Cerebellar nuclear complex (tissue), 1 donor: Measurements from ENCODE around the gene FCGBP.
"Not testable (repeated sequence)": the region's sequence is repeated elsewhere in the genome, so short reads cannot be mapped to it uniquely, and the experiment has no call there.

Experiments
- DNase-seq, 2 experiments: peaks; one replicate each; lab custom pipeline; 2025; lab: John Stamatoyannopoulos, UW

FCGBP gene

GRCh38 chr19:39917561-39918182 is 16.8 kb downstream of the FCGBP start:
- DNase-seq, result no peak

DNA sequence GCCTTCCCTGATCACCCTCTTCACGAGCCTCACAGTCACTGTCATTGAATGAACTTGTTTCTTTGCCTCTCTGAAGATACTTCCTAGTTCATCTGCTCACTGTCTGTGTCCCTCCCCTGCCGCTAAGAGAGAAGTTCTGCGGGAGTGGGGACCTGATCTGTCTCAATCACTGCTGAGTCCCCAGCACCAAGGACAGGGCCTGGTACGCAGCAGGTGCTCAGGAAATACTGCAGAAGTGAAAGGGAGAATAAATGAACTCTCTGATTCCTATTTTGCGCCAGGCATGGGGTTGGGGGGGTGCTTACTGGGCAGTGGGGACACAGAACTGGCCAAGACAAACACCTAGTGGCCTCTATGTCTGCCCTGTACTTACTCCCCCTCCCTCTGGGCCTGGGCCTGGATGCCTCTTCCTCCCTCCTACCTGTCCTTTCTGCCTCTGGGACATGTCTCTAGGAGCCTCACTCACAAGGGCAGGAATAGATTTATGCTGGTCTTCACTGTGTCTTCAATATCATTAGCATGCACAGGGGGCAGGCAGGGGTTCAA is 17.5 kb downstream of the FCGBP start:
- no peak for DNase-seq

DNA sequence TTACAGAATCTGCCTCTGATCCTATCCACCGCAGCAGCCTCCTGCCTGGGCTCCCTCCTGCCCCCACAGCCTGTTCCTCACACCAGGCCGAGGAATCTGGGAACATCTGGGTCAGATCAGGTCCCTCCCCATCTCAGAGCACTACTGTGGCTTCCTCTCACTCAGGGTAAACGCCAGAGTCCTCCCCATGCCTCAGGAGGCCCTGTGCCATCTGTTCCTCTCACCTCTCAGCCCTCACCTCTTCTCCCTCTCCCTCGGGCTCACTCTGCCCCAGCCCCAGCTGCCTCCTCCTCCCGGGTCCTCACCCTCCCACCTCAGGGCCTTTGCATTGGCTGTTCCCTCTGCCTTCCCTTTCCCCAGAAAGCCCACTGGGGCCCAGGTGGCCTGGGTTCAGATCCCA is 18.2 kb downstream of the FCGBP start:
- no peak for DNase-seq

- DNase-seq, result no peak
Observed at GRCh38 chr19:39915848-39916215, 18.6 kb downstream of the FCGBP start.

DNA sequence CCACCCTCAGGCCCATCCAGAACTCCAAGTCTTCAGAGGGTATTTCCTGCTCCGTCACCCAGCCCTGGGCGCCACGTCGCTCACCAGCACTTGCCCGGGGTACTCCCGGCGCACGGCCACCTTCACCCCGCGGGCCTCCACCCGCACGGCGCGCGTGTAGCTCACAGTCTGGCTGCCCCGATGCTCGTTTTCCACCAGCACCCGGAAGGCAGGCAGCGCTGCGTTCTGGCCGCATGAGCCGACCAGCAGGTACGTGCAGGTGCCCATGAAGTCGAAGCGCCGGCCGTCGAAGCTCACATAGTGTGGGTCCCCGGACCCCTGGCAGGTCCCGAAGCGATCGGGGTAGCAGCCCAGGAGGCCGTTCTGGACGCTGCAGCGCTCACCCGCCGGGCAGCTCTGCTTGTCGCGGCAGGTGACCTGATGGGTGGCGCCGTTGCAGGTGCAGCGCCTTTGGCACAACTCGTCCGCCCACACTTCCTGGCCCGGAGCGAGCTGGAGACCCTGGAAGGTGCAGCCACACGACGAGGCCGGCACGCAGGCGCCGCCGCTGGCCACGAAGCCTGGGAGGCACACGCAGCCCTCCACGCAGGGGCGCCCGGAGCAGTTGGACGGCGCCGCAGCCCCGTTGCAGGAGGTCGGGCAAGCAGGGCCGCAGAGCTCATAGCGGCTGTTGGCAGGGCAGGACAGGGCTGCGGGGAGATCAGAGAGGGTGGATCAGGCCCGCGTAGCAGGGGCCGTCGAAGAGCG is 19.2 kb downstream of the FCGBP start:
- DNase-seq, result no peak

GRCh38 chr19:39913682-39914333 is 20.6 kb downstream of the FCGBP start:
- no peak for DNase-seq

DNA sequence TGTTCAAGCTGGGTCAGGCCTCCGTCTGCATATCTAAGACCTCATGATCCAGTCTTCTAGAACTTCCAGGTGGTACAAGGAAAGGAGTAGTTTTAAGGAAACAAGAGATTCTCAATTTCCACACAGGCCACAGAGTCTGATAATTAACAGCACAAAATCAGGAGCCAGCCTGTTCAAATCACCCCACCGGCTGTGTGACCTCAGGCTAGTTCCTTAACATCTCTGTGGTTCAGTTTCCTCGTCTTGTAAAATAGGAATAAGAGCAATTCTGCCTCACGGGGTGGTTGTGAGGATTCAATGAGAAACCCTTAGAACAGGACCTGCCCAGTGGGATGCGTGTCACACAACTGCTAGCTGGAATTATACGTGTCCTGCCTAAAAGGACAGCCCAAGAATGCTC is 25.6 kb downstream of the FCGBP start:
- no peak for DNase-seq

DNA sequence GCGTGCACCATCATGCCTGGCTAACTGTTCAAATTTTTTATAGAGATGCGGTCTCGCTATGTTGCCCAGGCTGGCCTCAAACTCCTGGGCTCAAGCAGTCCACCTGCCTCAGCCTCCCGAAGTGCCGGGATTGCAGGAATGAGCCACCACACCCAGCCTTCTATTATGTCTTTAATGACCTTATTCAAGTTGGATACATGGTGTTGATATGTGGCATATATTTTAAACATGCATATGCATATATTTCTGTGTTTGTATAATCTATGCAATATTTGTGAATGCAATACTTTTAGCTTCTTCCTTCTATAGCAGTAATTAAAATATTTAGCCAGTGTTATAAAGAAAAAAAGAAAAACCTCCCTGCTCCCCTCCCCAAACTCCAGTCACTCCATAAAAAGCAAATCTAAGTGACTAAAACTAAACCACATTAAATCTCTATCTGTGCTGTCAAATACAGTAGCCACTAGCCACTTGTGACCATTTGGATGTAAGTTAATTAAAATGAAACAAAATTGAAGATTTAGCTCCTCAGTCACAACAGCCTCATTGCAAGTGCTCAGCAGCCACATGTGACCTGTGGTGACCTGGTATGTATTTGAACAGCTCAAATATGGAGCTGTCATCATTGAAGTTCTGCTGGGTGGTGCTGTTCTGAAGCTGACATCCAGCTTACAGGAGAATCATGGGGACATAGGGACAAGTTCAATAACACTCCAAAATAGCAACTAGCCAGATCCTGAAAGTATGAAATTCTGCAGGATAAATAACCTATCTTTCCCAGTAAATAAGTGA is 27.4 kb downstream of the FCGBP start:
- DNase-seq, result no peak

- no peak for DNase-seq
Observed at GRCh38 chr19:39906283-39906682, 28.2 kb downstream of the FCGBP start.

DNA sequence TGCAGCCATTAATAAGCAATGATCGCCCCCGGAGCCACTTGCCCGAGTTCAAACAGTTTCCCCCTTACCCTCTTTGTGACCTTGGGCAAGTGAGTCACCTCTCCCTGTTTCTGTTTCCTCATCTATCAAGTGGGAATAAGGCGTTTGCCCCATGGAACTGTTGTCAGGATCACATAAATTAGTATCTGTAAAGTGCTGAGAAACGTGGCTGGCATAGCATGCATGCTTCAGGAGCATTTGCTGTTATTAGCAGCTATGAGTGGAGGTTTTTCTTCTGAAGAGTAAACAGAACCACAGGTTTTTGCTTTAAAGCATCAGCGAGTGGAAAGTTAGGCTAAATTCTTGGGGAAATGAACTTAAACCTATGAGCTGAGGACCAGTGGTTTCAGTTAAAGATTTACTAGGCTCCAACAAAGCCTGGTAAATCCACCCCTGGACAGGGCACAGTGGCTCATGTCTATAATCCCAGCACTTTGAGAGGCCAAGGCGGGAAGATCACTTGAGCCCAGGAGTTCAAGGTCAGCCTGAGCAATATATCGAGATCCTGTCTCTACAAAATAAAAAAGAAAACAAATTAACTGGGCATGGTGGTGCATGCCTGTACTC is 30.8 kb downstream of the FCGBP start:
- DNase-seq, result not testable (repeated sequence)

- not testable (repeated sequence) for DNase-seq
Observed at GRCh38 chr19:39902326-39902725, 32.1 kb downstream of the FCGBP start.

GRCh38 chr19:39901681-39902080 is 32.8 kb downstream of the FCGBP start:
- DNase-seq, result not testable (repeated sequence)

DNA sequence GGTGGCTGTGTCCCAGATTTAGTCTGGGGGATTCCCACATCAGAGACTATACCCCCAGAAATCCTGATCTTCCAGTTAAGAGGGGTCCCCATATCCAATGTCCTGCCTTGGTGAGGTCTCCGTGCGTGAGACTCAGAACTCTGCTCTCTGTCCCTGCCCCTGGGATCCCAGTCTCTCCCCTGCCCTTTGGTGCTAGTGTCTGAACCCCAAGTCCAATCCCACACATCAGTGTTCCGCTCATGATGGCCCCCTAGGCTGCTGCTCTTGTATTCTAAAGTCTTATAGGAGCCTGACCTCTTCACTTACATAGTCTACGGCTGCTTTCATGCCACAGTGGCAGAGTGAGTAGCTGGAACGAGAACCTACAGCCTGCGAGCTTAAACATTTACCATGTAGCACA is 35.6 kb downstream of the FCGBP start:
- DNase-seq, result not testable (repeated sequence)

- DNase-seq, result not testable (repeated sequence)
Observed at GRCh38 chr19:39897511-39898245, 36.8 kb downstream of the FCGBP start.

DNA sequence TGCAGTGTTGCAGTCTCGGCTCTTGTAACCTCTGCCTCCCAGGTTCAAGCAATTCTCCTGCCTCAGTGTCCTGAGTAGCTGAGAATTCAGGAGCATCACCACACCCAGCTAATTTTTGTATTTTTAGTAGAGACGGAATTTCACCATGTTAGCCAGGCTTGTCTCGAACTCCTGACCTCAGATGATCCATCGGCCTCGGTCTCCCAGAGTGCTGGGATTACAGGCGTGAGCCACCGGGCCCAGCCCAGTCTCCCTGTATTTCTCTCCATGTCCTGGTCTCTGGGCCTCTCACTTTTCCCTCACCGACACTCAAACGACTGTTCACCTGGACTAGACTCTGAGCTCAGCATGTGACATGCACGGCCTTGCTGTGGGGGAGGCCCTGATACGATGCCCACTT is 39.3 kb downstream of the FCGBP start:
- not testable (repeated sequence) for DNase-seq

DNA sequence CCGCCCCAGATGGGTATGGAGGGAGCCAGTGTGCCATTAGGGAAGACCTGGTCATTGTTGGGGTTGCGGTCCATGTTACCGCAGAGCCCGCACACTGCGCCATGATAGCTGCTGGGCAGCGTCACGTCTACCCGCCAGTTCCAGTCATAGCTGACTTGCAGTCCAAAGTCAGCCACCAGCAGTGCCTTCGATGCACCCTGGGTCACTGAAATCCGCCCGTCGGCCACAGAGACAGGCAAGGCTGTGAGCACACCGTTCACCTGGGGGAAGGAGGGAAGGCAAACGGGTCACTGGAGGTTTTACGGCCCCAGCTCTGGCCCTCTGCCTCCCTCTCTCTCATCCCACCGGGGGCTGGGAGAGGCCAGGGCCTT is 40.2 kb downstream of the FCGBP start:
- DNase-seq, result not testable (repeated sequence)

- not testable (repeated sequence) for DNase-seq
Observed at GRCh38 chr19:39893366-39894235, 40.8 kb downstream of the FCGBP start.

GRCh38 chr19:39892506-39892902 is 41.9 kb downstream of the FCGBP start:
- DNase-seq, result not testable (repeated sequence)

DNA sequence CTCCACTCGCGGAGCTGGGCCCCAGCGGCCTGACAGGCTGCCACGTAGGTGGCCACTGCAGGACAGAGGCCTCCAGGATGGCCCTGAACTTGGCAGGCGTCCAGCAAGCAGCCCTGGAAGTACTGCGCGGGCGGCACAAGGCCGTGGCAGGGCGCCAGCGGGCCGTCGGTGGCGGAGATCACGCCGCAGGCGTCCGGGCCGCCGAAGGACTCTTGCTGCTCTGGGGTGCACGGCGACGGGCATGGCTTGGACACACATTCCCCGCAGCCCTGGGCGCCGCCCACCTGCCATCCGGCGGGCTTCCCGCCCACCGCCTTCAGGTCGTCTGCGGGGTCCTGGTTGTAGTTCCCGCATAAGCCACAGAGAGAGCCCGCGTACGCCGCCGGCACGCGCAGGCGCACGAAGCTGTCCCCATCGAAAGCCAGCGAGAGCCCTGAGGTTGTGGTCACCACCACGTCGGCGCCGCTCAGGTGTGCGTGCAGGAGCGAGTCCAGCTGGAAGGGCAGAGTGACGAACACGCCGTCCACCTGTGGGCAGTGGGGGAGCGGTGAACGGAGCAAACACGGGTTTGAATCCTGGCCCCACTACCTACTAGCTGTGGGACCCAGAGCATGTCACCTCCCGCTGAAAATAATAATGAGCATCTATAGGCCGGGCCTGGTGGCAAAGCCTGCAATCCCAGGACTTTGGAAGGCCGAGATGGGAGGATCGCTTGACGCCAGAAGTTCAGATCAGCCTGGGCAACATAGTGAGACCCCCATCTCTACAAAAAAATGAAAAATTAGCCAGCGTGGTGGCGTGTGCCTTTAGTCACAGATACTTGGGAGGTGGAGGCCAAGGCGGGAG is 42.6 kb downstream of the FCGBP start:
- DNase-seq, result not testable (repeated sequence)
